H1 (cell line): Measurements from ENCODE around the gene PER2.

Source experiments
- ASH2L ChIP-seq: fragments of 200-600, 300-600 bp; sonication (generic); IDR thresholded peaks from one replicate; pipeline ENCODE4 v1.7.1; 2017; ENCODE audit warnings: low read length
- CEBPB ChIP-seq: IDR thresholded peaks from 2 replicates; pipeline ENCODE4 v1.6.1; 2012; ENCODE audit warnings: low read depth, low read length
- CHD2 ChIP-seq: IDR thresholded peaks from 2 replicates; pipeline ENCODE4 v1.6.1; 2012; ENCODE audit warnings: low read length, improper control_type of control experiment
- EP300 ChIP-seq, 2 experiments: IDR thresholded peaks; 1 replicate in 1 of 2; 2 replicates in 1 of 2; pipeline ENCODE4 v1.6.1; 2011 to 2012; ENCODE audit warnings: low read depth in 2 of 2, low read length in 2 of 2, mild to moderate bottlenecking in 2 of 2, borderline replicate concordance in 1 of 2, inconsistent platforms in 1 of 2, moderate library complexity in 1 of 2
- EZH2 ChIP-seq: fragments of 200-600 bp; sonication (generic); IDR thresholded peaks from 2 replicates; pipeline ENCODE4 v1.7.1; 2012; ENCODE audit warnings: low read depth, mild to moderate bottlenecking, moderate library complexity, low read length, inconsistent platforms; ENCODE audit not compliant: severe bottlenecking
- NANOG ChIP-seq: IDR thresholded peaks from 2 replicates; pipeline ENCODE4 v1.6.1; 2011; ENCODE audit warnings: low read length, low read depth, mild to moderate bottlenecking, inconsistent platforms; ENCODE audit not compliant: insufficient read depth, poor library complexity, severe bottlenecking
- POLR2A ChIP-seq, 2 experiments: IDR thresholded peaks; 1 replicate in 1 of 2; 2 replicates in 1 of 2; pipeline ENCODE4 v1.6.1; 2011; ENCODE audit warnings: low read depth in 2 of 2, low read length in 2 of 2, mild to moderate bottlenecking in 2 of 2; ENCODE audit errors: control extremely low read depth in 1 of 2
- RAD21 ChIP-seq, 2 experiments: IDR thresholded peaks in 1 of 2; conservative IDR thresholded peaks in 1 of 2; 2 replicates each; pipeline ENCODE4 v1.6.1; 2011; ENCODE audit warnings: low read depth in 2 of 2, low read length in 2 of 2, improper control_type of control experiment in 1 of 2, inconsistent platforms in 1 of 2, mild to moderate bottlenecking in 1 of 2, moderate library complexity in 1 of 2
- RFX5 ChIP-seq: IDR thresholded peaks from 2 replicates; pipeline ENCODE4 v1.6.1; 2011; ENCODE audit warnings: low read depth, low read length, improper control_type of control experiment, borderline replicate concordance
- RNF2 ChIP-seq: fragments of 200-900, 300-1000 bp; sonication (generic); IDR thresholded peaks from 2 replicates; pipeline ENCODE4 v1.7.1; 2016; ENCODE audit warnings: borderline replicate concordance, low read depth, mild to moderate bottlenecking, antibody characterized with exemption, low read length; ENCODE audit not compliant: poor library complexity, severe bottlenecking; ENCODE audit errors: missing control alignments
- SIN3A ChIP-seq, 2 experiments: IDR thresholded peaks in 1 of 2; conservative IDR thresholded peaks in 1 of 2; 2 replicates each; pipeline ENCODE4 v1.6.1; 2011 to 2012; ENCODE audit warnings: low read length in 2 of 2, improper control_type of control experiment in 1 of 2, low read depth in 1 of 2, mild to moderate bottlenecking in 1 of 2
- TF ChIP-seq, protein P1 (sequence below), 3 experiments: IDR thresholded peaks; 1 replicate in 2 of 3; 2 replicates in 1 of 3; pipeline versions ENCODE4 v1.5.1 to v1.6.1; 2011; ENCODE audit warnings: low read length in 3 of 3, mild to moderate bottlenecking in 3 of 3, inconsistent platforms in 2 of 3, low read depth in 1 of 3, moderate library complexity in 1 of 3; ENCODE audit not compliant: insufficient read depth in 1 of 3; ENCODE audit errors: control extremely low read depth in 1 of 3
- TF ChIP-seq, protein P2 (sequence below): IDR thresholded peaks from 2 replicates; pipeline ENCODE4 v1.6.1; 2012; ENCODE audit warnings: inconsistent platforms

DNA sequence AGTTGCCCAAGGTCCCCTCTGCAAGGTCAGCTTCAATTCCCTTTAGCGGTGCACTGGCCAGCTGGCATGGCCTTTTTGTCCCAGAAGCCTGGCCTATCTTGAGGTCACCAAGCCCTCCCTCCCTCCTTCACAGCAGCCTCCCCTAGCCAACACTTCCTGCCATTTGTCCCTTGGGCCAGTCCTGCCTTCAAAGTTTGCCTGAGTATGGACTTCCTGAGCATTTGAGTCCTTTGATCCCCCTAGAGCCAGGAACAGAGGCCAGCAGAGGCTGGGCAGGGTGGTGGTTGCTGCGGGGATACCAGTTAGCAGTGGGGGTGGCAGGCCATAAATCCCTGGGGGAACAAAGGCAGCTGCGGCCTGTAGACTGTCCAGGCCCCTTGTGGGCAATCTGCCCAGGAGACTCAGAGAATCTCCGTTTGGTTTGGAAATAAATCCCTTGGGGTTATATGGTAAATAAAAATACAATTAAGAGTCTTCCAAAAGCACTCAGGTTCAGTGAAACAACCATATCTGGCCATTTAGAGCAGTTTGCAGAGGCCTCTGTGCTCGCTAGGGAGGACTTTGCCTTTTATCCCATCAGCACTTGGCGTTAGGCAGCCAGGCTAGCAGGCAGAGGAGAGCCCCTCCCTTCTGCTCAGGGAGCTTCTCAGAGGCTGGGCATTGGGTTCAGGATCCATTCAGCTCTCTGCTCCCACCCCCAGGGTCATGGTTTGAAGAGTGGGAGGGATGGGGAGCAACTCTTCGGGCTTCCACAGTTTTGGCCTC lies 45.5 kb downstream of the PER2 start:
- TF ChIP-seq ASH2L = no peak
- TF ChIP-seq EZH2 = no peak
- TF ChIP-seq, protein P1, sequence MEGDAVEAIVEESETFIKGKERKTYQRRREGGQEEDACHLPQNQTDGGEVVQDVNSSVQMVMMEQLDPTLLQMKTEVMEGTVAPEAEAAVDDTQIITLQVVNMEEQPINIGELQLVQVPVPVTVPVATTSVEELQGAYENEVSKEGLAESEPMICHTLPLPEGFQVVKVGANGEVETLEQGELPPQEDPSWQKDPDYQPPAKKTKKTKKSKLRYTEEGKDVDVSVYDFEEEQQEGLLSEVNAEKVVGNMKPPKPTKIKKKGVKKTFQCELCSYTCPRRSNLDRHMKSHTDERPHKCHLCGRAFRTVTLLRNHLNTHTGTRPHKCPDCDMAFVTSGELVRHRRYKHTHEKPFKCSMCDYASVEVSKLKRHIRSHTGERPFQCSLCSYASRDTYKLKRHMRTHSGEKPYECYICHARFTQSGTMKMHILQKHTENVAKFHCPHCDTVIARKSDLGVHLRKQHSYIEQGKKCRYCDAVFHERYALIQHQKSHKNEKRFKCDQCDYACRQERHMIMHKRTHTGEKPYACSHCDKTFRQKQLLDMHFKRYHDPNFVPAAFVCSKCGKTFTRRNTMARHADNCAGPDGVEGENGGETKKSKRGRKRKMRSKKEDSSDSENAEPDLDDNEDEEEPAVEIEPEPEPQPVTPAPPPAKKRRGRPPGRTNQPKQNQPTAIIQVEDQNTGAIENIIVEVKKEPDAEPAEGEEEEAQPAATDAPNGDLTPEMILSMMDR (IDR thresholded peaks at IDR 0.05; ENCODE audit: control extremely low read depth in 1 of 3, insufficient read depth in 1 of 3, low read depth in 1 of 3, low read length in 3 of 3) = no peak
- TF ChIP-seq RNF2 = no peak
- no peak for TF ChIP-seq POLR2A (IDR thresholded peaks at IDR 0.05; ENCODE audit: control extremely low read depth in 1 of 2, low read depth in 2 of 2, low read length in 2 of 2)
- TF ChIP-seq RFX5 = no peak
- TF ChIP-seq, protein P2, sequence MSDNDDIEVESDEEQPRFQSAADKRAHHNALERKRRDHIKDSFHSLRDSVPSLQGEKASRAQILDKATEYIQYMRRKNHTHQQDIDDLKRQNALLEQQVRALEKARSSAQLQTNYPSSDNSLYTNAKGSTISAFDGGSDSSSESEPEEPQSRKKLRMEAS = no peak
- no peak for TF ChIP-seq NANOG
- no peak for TF ChIP-seq CEBPB
- TF ChIP-seq CHD2 = no peak
- TF ChIP-seq SIN3A (conservative IDR thresholded peaks at IDR 0.05 in 1 of 2, IDR thresholded peaks at IDR 0.05 in 1 of 2; ENCODE audit: low read depth in 1 of 2, low read length in 2 of 2) = no peak
- TF ChIP-seq RAD21 (IDR thresholded peaks at IDR 0.05 in 1 of 2, conservative IDR thresholded peaks at IDR 0.05 in 1 of 2; ENCODE audit: low read depth in 2 of 2, low read length in 2 of 2) = no peak
- no peak for TF ChIP-seq EP300 (IDR thresholded peaks at IDR 0.05; ENCODE audit: borderline replicate concordance in 1 of 2, low read depth in 2 of 2, low read length in 2 of 2)
